Fibroblast of skin of right quadriceps (primary cell): ENCODE measurements around the gene IRAK1.

ENCODE experiments used
- DNase-seq: peaks from one replicate; pipeline ENCODE4 v3.0.0-alpha.2; 2013

The IRAK1 gene

GRCh38 chrX:154040307-154040756 lies 20.6 kb upstream of the IRAK1 start:
- peak; percentile 78 for DNase-seq

- no peak for DNase-seq
Measured at GRCh38 chrX:154039577-154039976, 19.9 kb upstream of the IRAK1 start.

DNA sequence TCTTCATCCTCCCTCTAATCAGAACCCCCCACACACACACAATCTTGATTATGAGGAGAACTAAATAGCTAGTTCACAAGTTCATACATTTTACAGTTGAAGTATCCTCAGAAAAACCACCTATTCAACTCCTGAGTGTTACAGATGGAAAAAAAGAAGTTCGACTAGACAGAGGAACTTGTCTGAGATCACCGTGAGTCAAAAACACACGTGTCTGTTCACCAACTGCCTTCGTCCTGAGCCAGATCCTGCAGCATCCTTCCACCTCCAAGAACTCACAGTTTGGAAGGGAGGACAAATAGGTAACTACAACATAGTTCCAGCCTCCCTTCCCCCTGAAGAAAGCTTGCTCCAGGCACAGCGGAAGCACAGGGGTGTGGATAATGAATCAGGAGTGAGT lies 19.0 kb upstream of the IRAK1 start:
- DNase-seq, result no peak

- no peak for DNase-seq
Measured at GRCh38 chrX:154037754-154038153, 18.1 kb upstream of the IRAK1 start.

GRCh38 chrX:154036513-154036912 lies 16.8 kb upstream of the IRAK1 start:
- DNase-seq, result no peak

GRCh38 chrX:154033848-154034247 lies 14.1 kb upstream of the IRAK1 start:
- no peak for DNase-seq

GRCh38 chrX:154032653-154033052 lies 13.0 kb upstream of the IRAK1 start:
- no peak for DNase-seq

DNA sequence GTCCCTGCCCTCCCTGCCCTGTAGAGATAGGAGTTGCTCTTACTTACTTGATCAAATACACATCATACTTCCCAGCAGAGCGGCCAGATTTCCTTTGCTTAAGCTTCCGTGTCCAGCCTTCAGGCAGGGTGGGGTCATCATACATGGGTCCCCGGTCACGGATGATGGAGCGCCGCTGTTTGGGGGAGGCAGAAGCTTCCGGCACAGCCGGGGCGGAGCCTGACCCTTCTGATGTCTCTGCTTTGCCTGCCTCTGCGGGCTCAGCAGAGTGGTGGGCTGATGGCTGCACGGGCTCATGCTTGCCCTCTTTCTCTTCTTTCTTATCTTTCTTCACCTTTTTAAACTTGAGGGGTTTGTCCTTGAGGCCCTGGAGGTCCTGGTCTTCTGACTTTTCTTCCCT lies 12.5 kb upstream of the IRAK1 start:
- DNase-seq, result no peak

GRCh38 chrX:154030715-154031305 lies 11.1 kb upstream of the IRAK1 start:
- no peak for DNase-seq

DNA sequence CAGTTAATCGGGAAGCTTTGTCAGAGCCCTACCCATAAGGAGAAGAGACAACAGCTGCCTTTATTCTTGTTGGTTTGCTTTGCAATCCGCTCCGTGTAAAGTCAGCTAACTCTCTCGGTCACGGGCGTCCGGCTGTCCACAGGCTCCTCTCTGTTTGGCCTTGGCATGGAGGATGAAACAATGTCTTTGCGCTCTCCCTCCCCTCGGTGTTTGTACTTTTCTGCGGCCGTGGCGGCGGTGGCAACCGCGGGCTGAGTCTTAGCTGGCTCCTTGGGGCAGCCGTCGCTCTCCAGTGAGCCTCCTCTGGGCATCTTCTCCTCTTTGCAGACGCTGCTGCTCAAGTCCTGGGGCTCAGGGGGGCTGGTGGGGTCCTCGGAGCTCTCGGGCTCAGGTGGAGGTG lies 10.6 kb upstream of the IRAK1 start:
- no peak for DNase-seq

GRCh38 chrX:154029439-154029838 lies 9.7 kb upstream of the IRAK1 start:
- DNase-seq, result no peak

DNA sequence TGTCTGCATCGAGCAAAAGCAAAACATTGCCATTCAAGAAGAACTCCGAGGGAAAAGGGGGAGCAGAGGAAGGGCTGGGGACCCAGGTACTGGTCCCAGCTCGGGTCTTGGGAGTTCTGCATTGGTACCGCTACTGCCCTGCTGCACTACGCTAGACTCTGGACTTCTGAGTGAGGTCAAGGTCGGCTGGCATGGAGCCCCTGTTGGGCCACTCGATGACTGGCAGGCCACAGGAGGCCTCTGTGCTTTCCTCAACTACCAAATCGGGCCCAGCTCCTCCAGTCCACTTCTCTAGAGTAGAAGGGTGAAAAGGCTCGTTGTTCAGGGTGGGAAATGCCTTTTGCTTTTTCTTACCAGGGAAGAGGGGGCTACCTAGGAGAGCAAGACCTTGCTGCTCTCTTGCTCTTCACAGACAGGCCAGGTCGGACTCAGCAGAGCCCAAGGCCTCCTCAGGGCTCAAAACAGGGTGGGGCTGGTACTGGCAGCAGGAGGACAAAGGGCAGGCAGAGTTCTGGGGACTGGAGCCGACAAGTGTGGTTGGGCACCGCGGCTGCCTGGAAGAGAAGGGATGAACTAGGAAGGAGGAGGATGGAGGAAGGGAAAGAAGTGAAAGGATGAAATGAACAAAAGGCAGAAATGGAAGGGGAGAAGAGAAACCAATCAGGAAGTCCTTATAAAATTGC lies 8.9 kb upstream of the IRAK1 start:
- DNase-seq, result no peak

GRCh38 chrX:154027986-154028385 lies 8.3 kb upstream of the IRAK1 start:
- no peak for DNase-seq

- DNase-seq, result no peak
Measured at GRCh38 chrX:154027022-154027402, 7.3 kb upstream of the IRAK1 start.

DNA sequence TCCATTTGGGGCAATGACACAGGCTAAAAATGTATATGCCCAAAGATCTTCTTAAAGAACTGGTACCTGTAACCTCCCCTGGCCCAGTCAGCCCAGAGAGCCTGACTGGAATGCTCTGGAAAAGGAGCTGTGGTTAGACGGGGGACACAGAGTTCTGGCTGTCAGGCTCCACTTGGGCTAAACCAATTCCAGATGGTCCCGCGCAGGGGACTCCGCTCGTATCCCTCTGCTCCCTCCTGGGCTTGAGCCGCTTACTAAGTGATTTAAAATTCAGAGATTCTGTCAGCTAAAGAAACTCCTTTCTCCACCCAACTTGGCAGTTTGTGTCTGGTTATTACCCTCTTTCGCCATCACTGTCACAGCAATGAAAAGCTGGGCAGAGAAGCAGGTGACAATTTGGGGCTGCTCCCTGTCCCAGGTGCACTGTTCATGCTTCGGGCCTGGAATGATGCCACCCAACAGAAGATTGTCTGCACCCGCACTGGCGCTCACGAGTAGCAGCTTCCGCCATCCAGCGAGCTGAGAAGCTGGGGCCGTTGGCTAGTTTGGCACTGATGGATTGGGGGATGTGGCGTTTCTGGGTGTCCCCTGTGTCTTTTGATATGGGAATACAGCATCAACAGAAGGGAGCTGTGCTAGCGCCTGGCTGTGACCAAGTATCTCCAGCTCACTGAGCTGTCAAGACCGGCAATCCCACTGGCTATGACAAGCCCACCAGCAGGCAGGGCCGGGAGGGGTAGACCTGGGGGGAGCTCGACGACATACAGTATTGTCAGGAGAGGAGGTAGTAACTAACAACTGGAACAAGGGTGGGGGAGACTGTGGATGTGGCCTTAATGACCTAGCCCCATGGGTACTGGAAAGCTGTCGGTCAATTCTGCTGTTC lies 6.7 kb upstream of the IRAK1 start:
- peak; percentile 21 for DNase-seq

GRCh38 chrX:154025230-154025629 lies 5.5 kb upstream of the IRAK1 start:
- no peak for DNase-seq

DNA sequence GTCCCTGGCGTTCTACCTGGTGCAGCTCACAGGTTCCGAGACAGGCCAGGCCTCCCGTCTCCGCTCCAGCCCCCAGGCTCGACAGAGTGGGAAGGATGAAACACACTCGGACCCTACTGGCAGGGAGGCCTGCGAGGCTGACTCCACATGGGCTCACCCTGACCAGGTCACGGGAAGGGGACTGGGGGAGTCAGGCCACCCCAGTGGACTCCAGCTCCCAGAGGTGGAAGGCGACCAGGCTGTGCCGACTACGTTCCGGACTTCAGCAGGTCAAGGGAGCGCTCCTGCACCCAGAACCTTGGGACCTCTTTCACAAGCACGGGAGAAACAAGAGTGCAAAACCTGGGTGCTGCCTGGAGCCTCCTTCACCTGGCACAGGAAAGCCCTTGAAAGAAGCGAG lies 4.6 kb upstream of the IRAK1 start:
- DNase-seq, result no peak

- no peak for DNase-seq
Measured at GRCh38 chrX:154023276-154024000, 3.7 kb upstream of the IRAK1 start.

GRCh38 chrX:154022108-154022507 lies 2.4 kb upstream of the IRAK1 start:
- DNase-seq, result no peak

DNA sequence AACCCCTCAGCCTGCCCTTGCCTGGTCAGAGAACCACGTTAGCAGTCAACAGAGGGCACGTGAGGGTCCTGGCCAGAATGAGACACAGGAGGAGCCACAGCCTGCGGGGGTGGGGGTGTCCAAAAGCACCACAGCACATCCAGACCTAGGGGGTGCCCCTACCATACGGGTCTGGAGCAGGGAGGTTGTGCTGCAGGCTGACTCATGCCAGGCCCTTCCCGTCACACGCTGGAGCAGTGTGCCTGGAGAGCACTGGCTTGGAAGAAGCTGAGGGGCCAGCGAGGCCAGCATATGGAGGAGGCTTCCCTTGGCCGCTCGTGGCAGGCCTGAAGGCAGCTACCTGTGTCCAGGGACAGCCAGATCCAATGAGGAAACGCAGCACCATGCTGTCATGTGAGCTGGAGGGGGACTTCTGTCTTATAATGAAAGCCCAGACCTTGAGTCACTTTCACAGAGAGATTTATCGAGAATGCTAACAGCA lies 1.5 kb upstream of the IRAK1 start:
- peak; percentile 45 for DNase-seq

DNA sequence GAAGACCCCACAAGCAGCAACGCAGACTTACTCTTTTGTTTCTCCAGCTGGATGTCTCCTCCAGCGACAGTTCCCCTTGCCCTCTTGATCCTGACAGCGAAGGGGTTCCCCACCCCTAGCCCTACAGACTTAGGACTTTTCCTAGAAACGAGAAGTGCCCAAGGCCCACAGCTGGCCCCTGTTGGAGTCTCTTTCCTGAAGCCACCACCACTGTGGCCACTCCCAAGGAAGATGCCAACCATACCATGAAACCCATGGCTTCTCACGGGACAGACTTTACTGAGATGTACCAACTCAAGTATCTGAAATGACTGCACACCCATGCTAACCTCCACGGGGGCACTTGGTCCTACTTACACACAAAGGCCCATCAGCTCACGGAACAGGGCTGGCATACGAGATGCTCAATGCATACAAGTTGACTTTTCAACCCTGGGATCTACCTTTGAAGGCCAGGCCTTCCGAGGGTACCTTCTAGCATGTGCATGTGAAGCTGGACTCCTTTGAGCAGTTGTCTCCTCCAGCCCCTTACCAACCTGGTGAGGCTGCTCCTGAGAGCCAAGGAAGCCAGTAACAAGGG lies 924 bp upstream of the IRAK1 start:
- no peak for DNase-seq

DNA sequence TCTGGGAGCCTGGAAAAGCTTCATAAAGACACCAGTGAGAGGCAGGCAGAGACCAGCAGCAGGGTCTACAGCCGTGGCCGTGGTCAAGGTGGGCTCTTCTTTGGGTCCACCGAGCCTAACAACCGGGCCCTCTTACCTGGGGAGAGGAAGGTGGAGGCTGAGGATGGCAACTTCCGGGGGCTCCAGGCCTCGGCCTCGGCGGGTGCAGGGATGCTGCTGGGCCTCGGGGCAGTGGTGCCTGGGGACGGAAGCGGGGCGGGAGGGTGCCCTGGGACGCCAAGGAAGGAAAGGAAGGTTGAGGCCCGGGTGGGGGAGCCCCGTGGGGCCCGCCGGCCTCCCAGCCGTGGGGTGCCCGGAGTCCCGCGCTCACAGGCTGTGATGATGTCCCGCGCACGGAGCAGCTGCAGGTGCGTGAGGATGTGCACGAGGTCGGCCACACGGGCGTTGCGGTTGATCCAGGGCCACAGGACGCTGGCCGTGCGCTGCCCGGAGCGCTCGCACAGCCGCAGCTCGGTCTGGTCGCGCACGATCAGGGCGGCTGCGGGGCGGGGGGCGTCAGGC lies 561 bp downstream of the IRAK1 start:
- no peak for DNase-seq
